IPS-11a (cell line): ENCODE data around the gene STX18.
"Not testable (repeated sequence)": the region's sequence is repeated elsewhere in the genome, so short reads cannot be mapped to it uniquely, and the experiment has no call there.

Experiments
- H3K4me3 ChIP-seq: one replicate; pipeline ENCODE4 v1.5.1; 2013; ENCODE audit warnings: low read depth, low read length, control low read depth

Gene STX18

GRCh38 chr4:4541661-4542570, at the start of gene STX18:
TSS of gene STX18 (minus strand) at chr4:4542048. CDS start at chr4:4541964, 84 bp downstream.
- peak within 1 kb of the TSS; percentile 91 for H3K4me3 ChIP-seq

GRCh38 chr4:4591071-4591470, 49.2 kb upstream of the STX18 start:
- no peak overlapping the region for H3K4me3 ChIP-seq

DNA sequence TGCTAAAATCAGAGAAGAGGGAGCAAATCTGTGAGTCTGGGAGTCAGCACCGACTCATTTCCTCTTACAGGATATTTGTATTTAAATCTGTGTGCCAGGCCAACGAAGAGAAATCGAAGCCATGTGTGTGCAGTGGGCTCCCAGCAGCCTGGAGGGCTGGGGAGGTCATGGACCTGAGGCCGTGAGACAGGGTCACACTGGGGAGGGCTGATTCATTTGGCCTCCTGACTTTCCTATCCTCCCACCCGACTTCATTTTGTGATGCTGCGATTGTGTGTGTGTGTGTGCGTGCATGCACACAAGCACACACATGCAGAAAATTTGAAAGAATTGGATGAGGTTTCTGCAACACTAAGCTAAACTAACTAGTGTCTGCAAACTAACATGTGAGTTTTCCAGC, 48.7 kb upstream of the STX18 start:
- no peak overlapping the region for H3K4me3 ChIP-seq

GRCh38 chr4:4585012-4585670, 43.3 kb upstream of the STX18 start:
- no peak overlapping the region for H3K4me3 ChIP-seq

DNA sequence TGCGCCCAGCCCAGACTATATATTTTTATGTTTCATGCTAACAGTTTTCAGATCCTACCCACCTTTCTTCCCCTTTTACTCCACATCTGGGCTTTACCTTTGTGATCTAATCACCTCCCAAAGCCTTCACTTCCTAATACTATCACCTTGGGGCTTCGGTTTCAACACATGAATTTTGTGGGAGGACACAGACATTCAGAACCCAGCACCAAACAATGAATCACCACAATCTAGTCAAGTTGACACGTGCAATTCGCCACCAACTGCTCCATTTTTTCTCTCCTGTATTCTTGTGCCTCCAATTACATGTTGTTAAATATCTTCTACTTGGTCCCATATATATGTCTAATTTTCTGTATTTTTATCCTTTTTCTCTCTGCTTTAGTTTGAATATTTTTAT, 41.8 kb upstream of the STX18 start:
- H3K4me3 ChIP-seq = no peak overlapping the region

- no peak overlapping the region for H3K4me3 ChIP-seq
Observed at GRCh38 chr4:4582653-4583052, 40.8 kb upstream of the STX18 start.

GRCh38 chr4:4580494-4580893, 38.6 kb upstream of the STX18 start:
- H3K4me3 ChIP-seq = no peak overlapping the region

GRCh38 chr4:4578981-4579380, 37.1 kb upstream of the STX18 start:
- H3K4me3 ChIP-seq = no peak overlapping the region

DNA sequence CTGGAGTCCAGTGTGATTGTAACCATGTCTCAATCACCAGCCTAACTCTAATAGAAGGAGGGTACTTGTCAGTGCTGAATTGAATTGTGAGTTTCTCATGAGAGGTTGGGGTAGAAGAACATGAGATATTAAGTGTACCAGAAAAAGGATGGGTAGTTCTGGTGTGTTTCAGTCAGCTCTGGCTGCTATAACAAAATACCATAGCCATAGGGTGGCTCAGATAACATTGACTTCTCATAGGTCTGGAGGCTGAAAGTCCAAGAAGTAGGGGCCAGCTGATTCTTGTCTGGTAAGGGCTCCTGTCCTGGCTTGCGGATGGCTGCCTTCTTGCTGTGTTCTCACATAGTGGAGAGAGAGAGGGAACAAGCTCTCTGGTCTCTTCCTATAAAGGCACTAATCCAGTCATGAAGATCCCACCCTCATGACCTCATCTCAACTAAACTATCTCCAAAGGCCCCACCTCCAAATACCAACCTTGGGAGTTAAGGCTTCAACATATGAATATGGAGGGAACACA, 35.6 kb upstream of the STX18 start:
- H3K4me3 ChIP-seq = no peak overlapping the region

GRCh38 chr4:4575284-4576211, 33.7 kb upstream of the STX18 start:
- H3K4me3 ChIP-seq = no peak overlapping the region

DNA sequence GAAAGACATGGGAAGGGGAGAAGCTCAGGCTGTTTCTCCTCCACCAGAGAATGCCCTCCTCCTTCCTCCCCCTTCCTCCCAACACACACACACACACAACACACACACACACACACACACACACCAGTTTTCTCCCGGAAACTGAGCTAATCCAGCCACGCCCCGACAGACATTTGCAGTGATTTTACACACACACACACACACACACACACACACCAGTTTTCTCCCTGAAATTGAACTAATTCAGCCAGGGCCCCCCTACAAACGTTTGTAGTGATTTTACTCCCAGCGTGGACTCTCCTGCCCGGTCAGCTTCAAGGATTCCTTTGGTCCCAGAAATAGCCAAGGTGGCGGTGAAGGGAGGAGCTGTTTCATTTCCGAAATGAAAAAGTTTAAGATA, 32.9 kb upstream of the STX18 start:
- H3K4me3 ChIP-seq = no peak overlapping the region

DNA sequence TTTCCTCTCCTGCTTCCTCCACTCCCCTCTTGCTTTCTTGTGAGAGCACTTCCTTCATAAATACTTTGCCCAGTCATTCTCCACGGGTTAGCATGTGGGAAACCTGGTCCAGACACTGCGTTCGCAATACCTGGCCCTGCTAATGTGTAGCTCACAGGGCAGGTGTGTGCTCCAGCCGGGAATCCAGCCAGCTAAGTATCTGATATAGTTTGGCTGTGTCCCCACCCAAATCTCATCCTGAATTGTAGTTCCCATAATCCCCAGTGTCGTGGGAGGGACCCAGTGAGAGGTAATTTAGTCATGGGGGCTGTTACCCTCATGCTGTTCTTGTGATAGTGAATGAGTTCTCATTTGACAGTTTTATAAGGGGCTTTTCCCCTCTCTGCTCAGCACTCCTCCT, 32.2 kb upstream of the STX18 start:
- no peak overlapping the region for H3K4me3 ChIP-seq

GRCh38 chr4:4572821-4573220, 31.0 kb upstream of the STX18 start:
- no peak overlapping the region for H3K4me3 ChIP-seq

- not testable (repeated sequence) for H3K4me3 ChIP-seq
Observed at GRCh38 chr4:4569861-4570260, 28.0 kb upstream of the STX18 start.

GRCh38 chr4:4568806-4569427, 27.1 kb upstream of the STX18 start:
- H3K4me3 ChIP-seq = no peak overlapping the region

DNA sequence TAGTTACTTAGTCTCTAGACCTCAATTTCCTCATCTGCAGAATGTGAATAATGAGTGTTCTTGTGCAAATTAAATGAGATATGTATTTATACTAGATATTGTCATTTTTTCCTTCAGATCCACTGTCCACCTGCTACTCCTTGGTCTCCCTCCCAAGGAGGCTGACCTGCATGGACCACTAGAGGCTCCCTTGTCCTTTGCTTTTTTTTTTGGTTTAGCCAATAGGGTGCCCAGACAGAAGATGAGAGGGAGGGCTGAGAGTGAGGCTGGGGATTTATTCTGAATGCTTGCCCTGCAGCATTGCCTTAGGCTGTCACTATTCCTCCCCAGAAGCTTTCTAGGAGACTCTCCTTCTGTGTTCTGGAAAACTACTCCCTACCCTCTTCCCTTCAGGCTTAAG, 24.5 kb upstream of the STX18 start:
- not testable (repeated sequence) for H3K4me3 ChIP-seq

DNA sequence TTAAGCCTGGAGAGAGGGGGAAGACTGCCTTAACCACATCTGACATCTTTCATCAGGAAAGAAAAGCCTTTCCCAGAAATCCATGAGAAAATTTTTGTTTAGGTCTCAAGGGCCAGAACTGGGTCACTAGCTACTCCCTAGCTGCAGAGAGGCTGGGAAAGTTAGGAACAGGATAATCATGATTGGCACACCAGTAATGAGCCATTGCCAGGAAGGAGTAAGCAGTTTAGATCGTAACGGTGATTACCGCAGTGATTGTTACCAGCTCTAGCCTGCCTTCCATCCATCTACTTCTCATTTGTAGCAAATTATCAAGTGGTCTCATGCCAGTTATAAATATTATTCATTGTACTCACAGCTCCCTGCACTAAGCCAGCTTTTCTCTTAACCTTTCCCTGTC, 22.7 kb upstream of the STX18 start:
- no peak overlapping the region for H3K4me3 ChIP-seq

GRCh38 chr4:4560642-4561041, 18.8 kb upstream of the STX18 start:
- H3K4me3 ChIP-seq = no peak overlapping the region

- no peak overlapping the region for H3K4me3 ChIP-seq
Observed at GRCh38 chr4:4560136-4560535, 18.3 kb upstream of the STX18 start.

DNA sequence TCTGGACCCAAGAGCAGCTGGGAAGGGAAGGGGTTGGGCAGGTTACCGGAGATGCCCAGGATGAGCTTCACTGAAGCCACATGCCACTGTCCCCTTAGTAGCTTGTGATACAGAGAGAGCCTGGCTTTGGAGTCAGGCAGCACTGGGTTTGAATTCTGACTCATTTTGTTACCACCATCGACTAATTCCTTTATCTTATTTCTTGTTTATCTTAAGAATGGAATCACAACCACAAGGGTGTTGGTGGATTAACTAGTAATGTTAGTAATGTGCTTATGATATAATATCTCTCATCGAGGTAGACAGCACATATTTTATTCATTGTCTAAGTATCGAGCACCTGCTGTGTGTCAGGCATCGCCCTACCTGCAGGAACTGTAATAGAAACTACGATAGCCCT, 17.7 kb upstream of the STX18 start:
- H3K4me3 ChIP-seq = no peak overlapping the region

- H3K4me3 ChIP-seq = no peak overlapping the region
Observed at GRCh38 chr4:4558881-4559280, 17.0 kb upstream of the STX18 start.
